ENCODE data around the gene LEP.

Gene LEP

GRCh38 chr7:128240696-128241386, at the start of gene LEP:
TSS of gene LEP (plus strand) at chr7:128241278. CDS start at chr7:128252019, 10,741 bp downstream.
- Mint-ChIP-seq H3K9me3 (peaks cover 20% of the 10 kb centered on the region), H3K27me3 (ENCODE audit: low read depth) (peaks cover 8% of the 10 kb centered on the region), H3K36me3 (ENCODE audit: low read depth) (no peaks in the 10 kb centered on the region), H3K4me1 (no peaks in the 10 kb centered on the region), H3K27ac (no peak within 1 kb of the TSS), H3K4me3 (no peak within 1 kb of the TSS)
- TF ChIP-seq CTCF (IDR thresholded peaks at IDR 0.05; ENCODE audit: unreplicated experiment in 3 of 3): no peak

GRCh38 chr7:128192497-128193142, 48.5 kb upstream of the LEP start:
- Mint-ChIP-seq H3K4me3 (no peak overlapping the region), H3K36me3 (ENCODE audit: low read depth) (peaks cover 7% of the 10 kb centered on the region), H3K9me3 (peaks cover 23% of the 10 kb centered on the region), H3K27ac (no peak overlapping the region), H3K4me1 (no peaks in the 10 kb centered on the region), H3K27me3 (ENCODE audit: low read depth) (peaks cover 43% of the 10 kb centered on the region)
- no peak for TF ChIP-seq CTCF (IDR thresholded peaks at IDR 0.05; ENCODE audit: unreplicated experiment in 3 of 3)

GRCh38 chr7:128194533-128195282, 46.4 kb upstream of the LEP start:
- peaks cover 42% of the 10 kb centered on the region for H3K27me3 Mint-ChIP-seq (ENCODE audit: low read depth)
- peaks cover 23% of the 10 kb centered on the region for H3K9me3 Mint-ChIP-seq
- H3K27ac Mint-ChIP-seq: no peak overlapping the region
- no peak overlapping the region for H3K4me3 Mint-ChIP-seq
- TF ChIP-seq CTCF (IDR thresholded peaks at IDR 0.05; ENCODE audit: unreplicated experiment in 3 of 3): no peak
- H3K4me1 Mint-ChIP-seq: no peaks in the 10 kb centered on the region
- H3K36me3 Mint-ChIP-seq (ENCODE audit: low read depth): peaks cover 7% of the 10 kb centered on the region

GRCh38 chr7:128197589-128197988, 43.5 kb upstream of the LEP start:
- H3K27ac Mint-ChIP-seq: no peak overlapping the region
- peaks cover 23% of the 10 kb centered on the region for H3K9me3 Mint-ChIP-seq
- H3K4me1 Mint-ChIP-seq: peaks cover 10% of the 10 kb centered on the region
- no peak overlapping the region for H3K4me3 Mint-ChIP-seq
- no peak for TF ChIP-seq CTCF (IDR thresholded peaks at IDR 0.05; ENCODE audit: unreplicated experiment in 3 of 3)
- H3K36me3 Mint-ChIP-seq (ENCODE audit: low read depth): peaks cover 7% of the 10 kb centered on the region
- peaks cover 44% of the 10 kb centered on the region for H3K27me3 Mint-ChIP-seq (ENCODE audit: low read depth)

GRCh38 chr7:128197989-128198580, 43.0 kb upstream of the LEP start:
- H3K36me3 Mint-ChIP-seq (ENCODE audit: low read depth): peaks cover 7% of the 10 kb centered on the region
- H3K27ac Mint-ChIP-seq: no peak overlapping the region
- H3K4me3 Mint-ChIP-seq: no peak overlapping the region
- peaks cover 48% of the 10 kb centered on the region for H3K27me3 Mint-ChIP-seq (ENCODE audit: low read depth)
- H3K9me3 Mint-ChIP-seq: peaks cover 23% of the 10 kb centered on the region
- H3K4me1 Mint-ChIP-seq: peaks cover 10% of the 10 kb centered on the region
- TF ChIP-seq CTCF (IDR thresholded peaks at IDR 0.05; ENCODE audit: unreplicated experiment in 3 of 3): no peak
